ENCODE data around the gene RTTN. TPM values are rescaled to one million over a fixed set of nuclear protein-coding genes. Genes with fewer than 3 reads are reported as not detected.

RTTN gene
- polyA plus RNA-seq, 1 donor (not counting 4 experiments of a cell fraction or from before 2014, with no cell fraction given), result 77.3 TPM

- Histone ChIP-seq H3K4me2 (ENCODE audit: control insufficient read depth, extremely low read depth, insufficient read depth, low read depth, low read length) (no peak overlapping the region), H3K9ac (ENCODE audit: control insufficient read depth, extremely low read depth, insufficient read depth, low read length) (no peak overlapping the region), H3K4me3 (ENCODE audit: control insufficient read depth in 2 of 3, extremely low read depth in 1 of 3, insufficient read depth in 2 of 3, low read depth in 1 of 3, low read length in 3 of 3) (no peak overlapping the region), H3K36me3 (ENCODE audit: control insufficient read depth in 2 of 2, extremely low read depth in 1 of 2, insufficient read depth in 2 of 2, low read length in 2 of 2) (peaks cover 0 to 17% of the 10 kb centered on the region in 2 experiments), H3K9me1 (ENCODE audit: control insufficient read depth, extremely low read depth, insufficient read depth, low read length) (no peaks in the 10 kb centered on the region), H3K4me1 (ENCODE audit: control insufficient read depth, extremely low read depth, insufficient read depth, low read length) (peaks cover 14% of the 10 kb centered on the region), H3K27me3 (ENCODE audit: control insufficient read depth, extremely low read depth, insufficient read depth, low read length) (no peaks in the 10 kb centered on the region), H4K20me1 (ENCODE audit: control insufficient read depth, extremely low read depth, insufficient read depth, low read length) (peaks cover 8% of the 10 kb centered on the region), H3K79me2 (ENCODE audit: control insufficient read depth, insufficient read depth, low read length) (peaks cover 100% of the 10 kb centered on the region), H2AFZ (ENCODE audit: control insufficient read depth, low read length) (no peak overlapping the region), H3K27ac (ENCODE audit: control insufficient read depth, insufficient read depth, low read length) (peak overlapping the region; percentile 41), H3K9me3 (ENCODE audit: control insufficient read depth, low read depth, low read length) (no peaks in the 10 kb centered on the region)
- TF ChIP-seq, protein P1, sequence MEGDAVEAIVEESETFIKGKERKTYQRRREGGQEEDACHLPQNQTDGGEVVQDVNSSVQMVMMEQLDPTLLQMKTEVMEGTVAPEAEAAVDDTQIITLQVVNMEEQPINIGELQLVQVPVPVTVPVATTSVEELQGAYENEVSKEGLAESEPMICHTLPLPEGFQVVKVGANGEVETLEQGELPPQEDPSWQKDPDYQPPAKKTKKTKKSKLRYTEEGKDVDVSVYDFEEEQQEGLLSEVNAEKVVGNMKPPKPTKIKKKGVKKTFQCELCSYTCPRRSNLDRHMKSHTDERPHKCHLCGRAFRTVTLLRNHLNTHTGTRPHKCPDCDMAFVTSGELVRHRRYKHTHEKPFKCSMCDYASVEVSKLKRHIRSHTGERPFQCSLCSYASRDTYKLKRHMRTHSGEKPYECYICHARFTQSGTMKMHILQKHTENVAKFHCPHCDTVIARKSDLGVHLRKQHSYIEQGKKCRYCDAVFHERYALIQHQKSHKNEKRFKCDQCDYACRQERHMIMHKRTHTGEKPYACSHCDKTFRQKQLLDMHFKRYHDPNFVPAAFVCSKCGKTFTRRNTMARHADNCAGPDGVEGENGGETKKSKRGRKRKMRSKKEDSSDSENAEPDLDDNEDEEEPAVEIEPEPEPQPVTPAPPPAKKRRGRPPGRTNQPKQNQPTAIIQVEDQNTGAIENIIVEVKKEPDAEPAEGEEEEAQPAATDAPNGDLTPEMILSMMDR (optimal IDR thresholded peaks at IDR 0.05 in 1 of 3, IDR thresholded peaks at IDR 0.05 in 1 of 3, conservative IDR thresholded peaks at IDR 0.05 in 1 of 3; ENCODE audit: extremely low read depth in 1 of 3, insufficient read depth in 2 of 3, low read length in 3 of 3), result no peak
- TF ChIP-seq EZH2 (IDR thresholded peaks at IDR 0.05; ENCODE audit: low read length), result no peak
- no peak for DNase-seq (ENCODE audit: low read depth, low spot score)
- dilution Hi-C loops (cut with MboI; ENCODE audit: extremely low pct_ligation_motif_present, low sequenced_read_pairs), result no loop called here
- peak; percentile 36 for FAIRE-seq
Observed at GRCh38 chr18:70037431-70038061, 167.9 kb downstream of the RTTN start.

GRCh38 chr18:70036771-70037347 is 168.6 kb downstream of the RTTN start:
- no peak overlapping the region for H2AFZ ChIP-seq (ENCODE audit: control insufficient read depth, low read length)
- H3K36me3 ChIP-seq (ENCODE audit: control insufficient read depth in 2 of 2, extremely low read depth in 1 of 2, insufficient read depth in 2 of 2, low read length in 2 of 2), result peaks cover 0 to 17% of the 10 kb centered on the region in 2 experiments
- no peak overlapping the region for H3K9ac ChIP-seq (ENCODE audit: control insufficient read depth, extremely low read depth, insufficient read depth, low read length)
- no peaks in the 10 kb centered on the region for H3K9me3 ChIP-seq (ENCODE audit: control insufficient read depth, low read depth, low read length)
- DNase-seq (ENCODE audit: low read depth, low spot score) (no peak), FAIRE-seq (no peak)
- peaks cover 2% of the 10 kb centered on the region for H3K9me1 ChIP-seq (ENCODE audit: control insufficient read depth, extremely low read depth, insufficient read depth, low read length)
- H3K27me3 ChIP-seq (ENCODE audit: control insufficient read depth, extremely low read depth, insufficient read depth, low read length), result no peaks in the 10 kb centered on the region
- H4K20me1 ChIP-seq (ENCODE audit: control insufficient read depth, extremely low read depth, insufficient read depth, low read length), result peaks cover 12% of the 10 kb centered on the region
- peak overlapping the region; percentile 13 for H3K27ac ChIP-seq (ENCODE audit: control insufficient read depth, insufficient read depth, low read length)
- no peak for TF ChIP-seq EZH2 (IDR thresholded peaks at IDR 0.05; ENCODE audit: low read length)
- TF ChIP-seq, protein P1 (optimal IDR thresholded peaks at IDR 0.05 in 1 of 3, IDR thresholded peaks at IDR 0.05 in 1 of 3, conservative IDR thresholded peaks at IDR 0.05 in 1 of 3; ENCODE audit: extremely low read depth in 1 of 3, insufficient read depth in 2 of 3, low read length in 3 of 3), result no peak
- no peak overlapping the region for H3K4me3 ChIP-seq (ENCODE audit: control insufficient read depth in 2 of 3, extremely low read depth in 1 of 3, insufficient read depth in 2 of 3, low read depth in 1 of 3, low read length in 3 of 3)
- peaks cover 14% of the 10 kb centered on the region for H3K4me1 ChIP-seq (ENCODE audit: control insufficient read depth, extremely low read depth, insufficient read depth, low read length)
- H3K4me2 ChIP-seq (ENCODE audit: control insufficient read depth, extremely low read depth, insufficient read depth, low read depth, low read length), result no peak overlapping the region
- dilution Hi-C loops (cut with MboI; ENCODE audit: extremely low pct_ligation_motif_present, low sequenced_read_pairs), result no loop called here
- H3K79me2 ChIP-seq (ENCODE audit: control insufficient read depth, insufficient read depth, low read length), result peaks cover 100% of the 10 kb centered on the region

Data from keratinocyte (primary cell).